A549 (cell line): ENCODE results near the gene FBLN1. TPM values are rescaled to one million over a fixed set of nuclear protein-coding genes. Genes with fewer than 3 reads are reported as not detected.

Experiments used
- ATAC-seq, 2 experiments: fragments of 200-7000 bp in 1 of 2; fragments of >200 bp in 1 of 2; cut with Nextera tagmentation in 1 of 2; cut with Tn5 transposase in 1 of 2; 3 replicates each; pipeline versions ENCODE4 v1.8.0 to v1.9.1; 2018 to 2020; ENCODE audit warnings: mild to moderate bottlenecking in 1 of 2, moderate library complexity in 1 of 2
- CTCF ChIA-PET: fragments of 300-600 bp; sonication (Branson Sonifier 250); formaldehyde crosslinking; extraction: SDS; loops from one replicate; lab custom pipeline; 2021; ENCODE audit warnings: antibody characterized with exemption, inconsistent platforms; lab: Yijun Ruan, JAX
- POLR2A ChIA-PET: fragments of 350-600 bp; formaldehyde crosslinking; extraction: SDS; loops from one replicate; lab custom pipeline; 2021; ENCODE audit warnings: antibody characterized with exemption, inconsistent platforms; lab: Yijun Ruan, JAX
- DNase-seq, 2 experiments: peaks; one replicate each; pipeline versions ENCODE4 v3.0.0 to v3.0.0-alpha.2; 2011 to 2016; ENCODE audit warnings: low read depth in 1 of 2, low spot score in 1 of 2
- FAIRE-seq: peaks from 2 replicates; lab custom pipeline; 2011; peaks lifted over from hg19 to GRCh38; lab: Jason Lieb, UNC
- H3K27ac ChIP-seq, 2 experiments: fragments of >200 bp; sonication (Bioruptor Twin); formaldehyde crosslinking; 3 replicates each; pipeline ENCODE4 v1.5.1; 2016 to 2017
- H3K4me1 ChIP-seq: fragments of >200 bp; sonication (Bioruptor Twin); formaldehyde crosslinking; 3 replicates; pipeline ENCODE4 v1.6.1; 2016
- H3K4me2 ChIP-seq: fragments of >200 bp; sonication (Bioruptor Twin); formaldehyde crosslinking; 3 replicates; pipeline ENCODE4 v1.6.1; 2016
- H3K4me3 ChIP-seq: fragments of >200 bp; sonication (Bioruptor Twin); formaldehyde crosslinking; 3 replicates; pipeline ENCODE4 v1.5.1; 2016
- H3K9me3 ChIP-seq: fragments of >200 bp; sonication (Bioruptor Twin); formaldehyde crosslinking; 3 replicates; pipeline ENCODE4 v1.6.1; 2016
- ATOH8 ChIP-seq: fragments of 250-450 bp; sonication (Bioruptor Pico); IDR thresholded peaks from 2 replicates; pipeline ENCODE4 v1.5.0; 2020; ENCODE audit warnings: low read depth, mild to moderate bottlenecking, moderate library complexity
- BHLHE40 ChIP-seq: IDR thresholded peaks from 2 replicates; pipeline ENCODE4 v1.6.1; 2012; ENCODE audit warnings: low read depth, low read length, inconsistent platforms
- CBX8 ChIP-seq: fragments of 200-600 bp; sonication (generic); IDR thresholded peaks from 2 replicates; pipeline ENCODE4 v1.6.1; 2016
- CTCF ChIP-seq: fragments of >200 bp; sonication (Bioruptor Twin); formaldehyde crosslinking; IDR thresholded peaks from 3 replicates; pipeline ENCODE4 v1.5.1; 2016
- E2F6 ChIP-seq: IDR thresholded peaks from 2 replicates; pipeline ENCODE4 v1.6.1; 2012; ENCODE audit warnings: low read depth, borderline replicate concordance
- EHF ChIP-seq: fragments of 250-450 bp; sonication (Bioruptor Pico); IDR thresholded peaks from 2 replicates; pipeline ENCODE4 v1.5.0; 2020; ENCODE audit warnings: mild to moderate bottlenecking
- EHMT2 ChIP-seq: fragments of 200-600 bp; sonication (generic); IDR thresholded peaks from 2 replicates; pipeline ENCODE4 v1.6.1; 2016; ENCODE audit warnings: antibody characterized with exemption, low read depth, mild to moderate bottlenecking, moderate library complexity
- FOSB ChIP-seq: fragments of 250-450 bp; sonication (Bioruptor Pico); IDR thresholded peaks from 2 replicates; pipeline ENCODE4 v1.5.0; 2020; ENCODE audit warnings: mild to moderate bottlenecking, moderate library complexity
- FOSL2 ChIP-seq, 2 experiments: fragments of 450-650 bp in 1 of 2; fragments of >200 bp in 1 of 2; sonication (Bioruptor Twin) in 1 of 2; formaldehyde crosslinking; IDR thresholded peaks; 2 replicates each; pipeline versions ENCODE4 v1.5.0 to v1.6.1; 2016 to 2020; ENCODE audit warnings: mild to moderate bottlenecking in 1 of 2, moderate library complexity in 1 of 2
- GATA3 ChIP-seq: IDR thresholded peaks from 2 replicates; pipeline ENCODE4 v1.6.1; 2012; ENCODE audit warnings: borderline replicate concordance
- HDAC2 ChIP-seq: fragments of 200-600 bp; sonication (generic); IDR thresholded peaks from 2 replicates; pipeline ENCODE4 v1.6.1; 2016
- HEYL ChIP-seq: fragments of 250-450 bp; sonication (Bioruptor Pico); IDR thresholded peaks from 2 replicates; pipeline ENCODE4 v1.8.0; 2021; ENCODE audit warnings: mild to moderate bottlenecking, moderate library complexity
- JUN ChIP-seq, 2 experiments: fragments of >200 bp; sonication (Bioruptor Twin); formaldehyde crosslinking; IDR thresholded peaks; 2 replicates in 1 of 2; 3 replicates in 1 of 2; pipeline ENCODE4 v1.6.1; 2016 to 2017
- MAFK ChIP-seq: fragments of 450-650 bp; IDR thresholded peaks from 2 replicates; pipeline ENCODE4 v1.6.1; 2014; ENCODE audit not compliant: partially characterized antibody
- MAX ChIP-seq: IDR thresholded peaks from 2 replicates; pipeline ENCODE4 v1.6.1; 2012
- NFE2L2 ChIP-seq: fragments of 150-350 bp; conservative IDR thresholded peaks from 2 replicates; pipeline ENCODE4 v1.6.1; 2014; ENCODE audit warnings: low read length
- NR3C1 ChIP-seq: fragments of >200 bp; sonication (Bioruptor Twin); formaldehyde crosslinking; IDR thresholded peaks from 3 replicates; pipeline ENCODE4 v1.6.1; 2017
- POLR2AphosphoS2 ChIP-seq: conservative IDR thresholded peaks from 2 replicates; pipeline ENCODE4 v1.6.1; 2012; ENCODE audit warnings: low read length, improper control_type of control experiment, inconsistent platforms
- RAD21 ChIP-seq, 2 experiments: fragments of >200 bp in 1 of 2; sonication (Bioruptor Twin) in 1 of 2; formaldehyde crosslinking in 1 of 2; IDR thresholded peaks in 1 of 2; conservative IDR thresholded peaks in 1 of 2; 2 replicates in 1 of 2; 3 replicates in 1 of 2; pipeline ENCODE4 v1.6.1; 2012 to 2018; ENCODE audit warnings: inconsistent platforms in 1 of 2
- RCOR1 ChIP-seq: fragments of 150-350 bp; IDR thresholded peaks from 2 replicates; pipeline ENCODE4 v1.6.1; 2014; ENCODE audit warnings: antibody characterized with exemption, low read length, low read depth
- REST ChIP-seq: fragments of 200-600 bp; sonication (generic); IDR thresholded peaks from 2 replicates; pipeline ENCODE4 v1.6.1; 2016; ENCODE audit warnings: antibody characterized with exemption, mild to moderate bottlenecking, moderate library complexity
- RFX5 ChIP-seq: fragments of 450-650 bp; IDR thresholded peaks from 2 replicates; pipeline ENCODE4 v1.7.1; 2014; ENCODE audit warnings: antibody characterized with exemption, mild to moderate bottlenecking, moderate library complexity
- RNF2 ChIP-seq: fragments of 200-600 bp; sonication (generic); IDR thresholded peaks from 2 replicates; pipeline ENCODE4 v1.6.1; 2016; ENCODE audit warnings: low read depth, mild to moderate bottlenecking, antibody characterized with exemption, moderate library complexity, borderline replicate concordance
- SMC3 ChIP-seq: fragments of >200 bp; sonication (Bioruptor Twin); formaldehyde crosslinking; IDR thresholded peaks from 3 replicates; pipeline ENCODE4 v1.6.1; 2018; ENCODE audit warnings: inconsistent platforms
- ZNF302 ChIP-seq: fragments of 250-450 bp; sonication (Bioruptor Pico); IDR thresholded peaks from 2 replicates; pipeline ENCODE4 v1.9.0; 2021; ENCODE audit warnings: inconsistent platforms, mild to moderate bottlenecking, moderate library complexity
- ZSCAN20 ChIP-seq: fragments of 250-450 bp; sonication (Bioruptor Pico); IDR thresholded peaks from 2 replicates; pipeline ENCODE4 v1.8.0; 2022; ENCODE audit warnings: mild to moderate bottlenecking, moderate library complexity
- WGBS: methylation state at CpG from one replicate; pipeline ENCODE4 v1.1.6; 2017; ENCODE audit errors: missing lambda C conversion rate; 5-methylcytosine and 5-hydroxymethylcytosine counted together
- polyA plus RNA-seq, 4 experiments: library from polyadenylated mRNA; depleted of rRNA in 3 of 4; stranded (reverse); fragments of >200 nt; fragmentation: RNase III in 1 of 4; extraction: RNeasy Plus Mini Kit Qiagen cat#74134 plus additional on column Dnase treatment in 1 of 4; gene quantifications; 2 replicates in 3 of 4; 3 replicates in 1 of 4; pipeline ENCODE4 v1.2.3, GENCODE V29; 2011 to 2017

The FBLN1 gene
- polyA plus RNA-seq, 2 of the 4 experiments (the other 2 are of a cell fraction) = 18.2 to 32.7 TPM

GRCh38 chr22:45552580-45553350, 50.1 kb downstream of the FBLN1 start:
- 92% methylated on average over 25 of the region's 30 CpGs for WGBS
- DNase-seq = no peak
- no peak overlapping the region for H3K4me3 ChIP-seq
- H3K27ac ChIP-seq = peak overlapping the region; percentile 80 to 96
- peaks cover 44% of the 10 kb centered on the region for H3K4me1 ChIP-seq
- CTCF ChIA-PET = interaction anchor here (0.5 to 4.2 kb wide), 24 partner anchors 10 to 443 kb away, joined by 3 to 71 read pairs (median 4); no protein-coding TSS in a partner anchor
- TF ChIP-seq JUN (IDR thresholded peaks at IDR 0.05) (no peak), EHMT2 (no peak), NR3C1 (no peak), ZNF302 (CRISPR knock-in tag) (no peak), ZSCAN20 (CRISPR knock-in tag) (no peak), HDAC2 (no peak), POLR2AphosphoS2 (no peak), RNF2 (no peak)
- peak overlapping the region; percentile 63 for H3K4me2 ChIP-seq
- no peak for FAIRE-seq
- POLR2A ChIA-PET = no interaction called here
- no peak for ATAC-seq
- peaks cover 4% of the 10 kb centered on the region; the same call in 1 of the 3 replicates for H3K9me3 ChIP-seq

- peak overlapping the region; percentile 80 to 96 for H3K27ac ChIP-seq
- H3K4me1 ChIP-seq = peaks cover 43% of the 10 kb centered on the region
- peak; percentile 82 to 83 for DNase-seq
- FAIRE-seq = no peak
- H3K4me2 ChIP-seq = peak overlapping the region; percentile 63
- ChIA-PET CTCF (interaction anchor here (0.5 to 4.2 kb wide), 46 partner anchors 10 to 457 kb away, joined by 3 to 71 read pairs (median 4); no protein-coding TSS in a partner anchor), POLR2A (no interaction called here)
- peak; percentile 62 to 74 for ATAC-seq
- H3K4me3 ChIP-seq = no peak overlapping the region
- 6% methylated on average over 14 of the region's 23 CpGs for WGBS
- peaks cover 4% of the 10 kb centered on the region; the same call in 1 of the 3 replicates for H3K9me3 ChIP-seq
- TF ChIP-seq REST = no peak
- 0 out of 2 replicates have a peak, but pooled peaks have one; percentile 62 for TF ChIP-seq ATOH8 (CRISPR knock-in tag)
- no peak for TF ChIP-seq GATA3
- no peak for TF ChIP-seq NFE2L2
- peak; percentile 29; the same call in 1 of the 2 replicates for TF ChIP-seq EHF (CRISPR knock-in tag)
- no peak for TF ChIP-seq CBX8
- TF ChIP-seq RCOR1 = no peak
- TF ChIP-seq SMC3 = peak; percentile 82
- no peak for TF ChIP-seq NR3C1
- peak; percentile 88 for TF ChIP-seq MAX
- TF ChIP-seq CTCF = peak; percentile 88
- TF ChIP-seq POLR2AphosphoS2 = no peak
- no peak for TF ChIP-seq EHMT2
- peak; percentile 92 for TF ChIP-seq E2F6
- TF ChIP-seq MAFK = no peak
- no peak for TF ChIP-seq HEYL (CRISPR knock-in tag)
- peak; percentile 87 to 88 for TF ChIP-seq RAD21 (conservative IDR thresholded peaks at IDR 0.05 in 1 of 2, IDR thresholded peaks at IDR 0.05 in 1 of 2)
- no peak for TF ChIP-seq FOSL2 (IDR thresholded peaks at IDR 0.05)
- TF ChIP-seq FOSL2 (CRISPR knock-in tag; IDR thresholded peaks at IDR 0.05) = peak; percentile 40; the same call in 1 of the 2 replicates
- no peak for TF ChIP-seq BHLHE40
- TF ChIP-seq FOSB (CRISPR knock-in tag) = no peak
- no peak for TF ChIP-seq RFX5
Observed at GRCh38 chr22:45553351-45554039, 50.8 kb downstream of the FBLN1 start.
